HepG2 (cell line): ENCODE results near the gene ABL2. TPM values are rescaled to one million over a fixed set of nuclear protein-coding genes. Genes with fewer than 3 reads are reported as not detected.
A peak's percentile ranks its signal among the peaks of the same experiment; 100 is the strongest.

Experiments used
- CREM ChIP-seq, 2 experiments: sonication (generic) in 1 of 2; formaldehyde crosslinking in 1 of 2; IDR thresholded peaks; 2 replicates each; pipeline versions ENCODE4 v1.4.0 to v1.6.1; 2016 to 2020; ENCODE audit warnings: antibody characterized with exemption in 1 of 2, mild to moderate bottlenecking in 1 of 2, missing genetic modification reagents in 1 of 2
- GLI4 ChIP-seq: sonication (generic); formaldehyde crosslinking; IDR thresholded peaks from 2 replicates; pipeline ENCODE4 v1.5.1; 2020; ENCODE audit warnings: missing genetic modification reagents, mild to moderate bottlenecking, moderate library complexity, borderline replicate concordance
- NFE2 ChIP-seq: sonication (generic); formaldehyde crosslinking; IDR thresholded peaks from 2 replicates; pipeline ENCODE4 v1.4.0; 2020; ENCODE audit warnings: missing genetic modification reagents
- NFKBIZ ChIP-seq: IDR thresholded peaks from 2 replicates; pipeline ENCODE4 v1.6.1; 2018; ENCODE audit warnings: missing genetic modification reagents, missing compliant biosample characterization
- ONECUT2 ChIP-seq: sonication (generic); formaldehyde crosslinking; IDR thresholded peaks from 2 replicates; pipeline ENCODE4 v1.4.0; 2020; ENCODE audit warnings: missing genetic modification reagents
- RFXAP ChIP-seq: sonication (generic); formaldehyde crosslinking; IDR thresholded peaks from 2 replicates; pipeline ENCODE4 v1.4.0; 2020; ENCODE audit warnings: missing genetic modification reagents, borderline replicate concordance
- SAFB2 ChIP-seq: sonication (generic); formaldehyde crosslinking; IDR thresholded peaks from 2 replicates; pipeline ENCODE4 v1.5.1; 2020; ENCODE audit warnings: missing genetic modification reagents, low read depth, mild to moderate bottlenecking, borderline replicate concordance
- TCF7 ChIP-seq: sonication (generic); IDR thresholded peaks from 2 replicates; pipeline ENCODE4 v1.6.1; 2016; ENCODE audit warnings: antibody characterized with exemption, low read depth
- THYN1 ChIP-seq: sonication (generic); formaldehyde crosslinking; IDR thresholded peaks from 2 replicates; pipeline ENCODE4 v1.8.1; 2023; ENCODE audit warnings: low read depth, mild to moderate bottlenecking, moderate library complexity, missing genetic modification reagents, borderline replicate concordance
- XRCC5 ChIP-seq: fragments of 200-400 bp; formaldehyde crosslinking; optimal IDR thresholded peaks from 2 replicates; pipeline ENCODE3; 2017; ENCODE audit warnings: mild to moderate bottlenecking, low read length
- ZFP82 ChIP-seq: sonication (generic); formaldehyde crosslinking; IDR thresholded peaks from 2 replicates; pipeline ENCODE4 v1.5.1; 2020; ENCODE audit warnings: mild to moderate bottlenecking, missing genetic modification reagents, borderline replicate concordance
- ZNF207 ChIP-seq: fragments of 450-650 bp; IDR thresholded peaks from 2 replicates; pipeline ENCODE4 v1.6.1; 2016; ENCODE audit warnings: antibody characterized with exemption, borderline replicate concordance
- ZNF44 ChIP-seq: sonication (generic); formaldehyde crosslinking; IDR thresholded peaks from 2 replicates; pipeline ENCODE4 v1.5.1; 2020; ENCODE audit warnings: mild to moderate bottlenecking, missing genetic modification reagents
- ZNF792 ChIP-seq: IDR thresholded peaks from 2 replicates; pipeline ENCODE4 v1.6.1; 2016
- polyA plus RNA-seq, 8 experiments: library from polyadenylated mRNA; depleted of rRNA in 3 of 8; stranded (reverse) in 7 of 8; unstranded in 1 of 8; fragments of >200 nt; fragmentation: Illumina TruSeq in 4 of 8; extraction: Trizol in 4 of 8; gene quantifications; 2 replicates each; pipeline versions ENCODE4 v1.2.1 to v1.2.3, GENCODE V29; 2011 to 2016; ENCODE audit warnings: low read depth in 4 of 8, missing spikeins in 1 of 8, mixed read lengths in 1 of 8; ENCODE audit not compliant: insufficient read depth in 1 of 8
- total RNA-seq, 5 experiments: library from RNA; depleted of rRNA; stranded (reverse); fragments of >200 nt; fragmentation: Illumina TruSeq; extraction: Trizol; gene quantifications; 2 replicates each; pipeline ENCODE4 v1.2.3, GENCODE V29; 2016; ENCODE audit warnings: low read depth in 1 of 5
- TF ChIP-seq, protein P1 (sequence below): sonication (generic); formaldehyde crosslinking; conservative IDR thresholded peaks from 2 replicates; pipeline ENCODE4 v1.4.0; 2020; ENCODE audit warnings: missing genetic modification reagents
- TF ChIP-seq, protein P2 (sequence below): sonication (generic); formaldehyde crosslinking; conservative IDR thresholded peaks from 2 replicates; pipeline ENCODE4 v1.8.0; 2022; ENCODE audit warnings: low read depth, missing genetic modification reagents
- TF ChIP-seq, protein P3 (sequence below): sonication (generic); formaldehyde crosslinking; IDR thresholded peaks from 2 replicates; pipeline ENCODE4 v1.5.0; 2020; ENCODE audit warnings: missing genetic modification reagents

The ABL2 gene
- total and polyA plus RNA-seq, 2 of the 13 experiments (the other 11 are each of a cell fraction or from before 2014, with no cell fraction given): 5.8 to 6.0 TPM

GRCh38 chr1:179151908-179152682 is 77.4 kb downstream of the ABL2 start (continued):
- TF ChIP-seq THYN1 (CRISPR knock-in tag) (no peak), SAFB2 (CRISPR knock-in tag) (no peak), TCF7 (peak; percentile 64), CREM (IDR thresholded peaks at IDR 0.05) (peak; percentile 85), CREM (CRISPR knock-in tag; IDR thresholded peaks at IDR 0.05) (no peak), ZFP82 (CRISPR knock-in tag) (no peak), XRCC5 (no peak), ZNF44 (CRISPR knock-in tag) (no peak), NFE2 (no peak), RFXAP (no peak), ZNF207 (no peak), NFKBIZ (CRISPR knock-in tag) (no peak; the same call in 1 of the 2 replicates), ZNF792 (peak; percentile 31; the same call in 1 of the 2 replicates), ONECUT2 (peak; percentile 18; the same call in 1 of the 2 replicates), GLI4 (CRISPR knock-in tag) (no peak)
- TF ChIP-seq, protein P1, sequence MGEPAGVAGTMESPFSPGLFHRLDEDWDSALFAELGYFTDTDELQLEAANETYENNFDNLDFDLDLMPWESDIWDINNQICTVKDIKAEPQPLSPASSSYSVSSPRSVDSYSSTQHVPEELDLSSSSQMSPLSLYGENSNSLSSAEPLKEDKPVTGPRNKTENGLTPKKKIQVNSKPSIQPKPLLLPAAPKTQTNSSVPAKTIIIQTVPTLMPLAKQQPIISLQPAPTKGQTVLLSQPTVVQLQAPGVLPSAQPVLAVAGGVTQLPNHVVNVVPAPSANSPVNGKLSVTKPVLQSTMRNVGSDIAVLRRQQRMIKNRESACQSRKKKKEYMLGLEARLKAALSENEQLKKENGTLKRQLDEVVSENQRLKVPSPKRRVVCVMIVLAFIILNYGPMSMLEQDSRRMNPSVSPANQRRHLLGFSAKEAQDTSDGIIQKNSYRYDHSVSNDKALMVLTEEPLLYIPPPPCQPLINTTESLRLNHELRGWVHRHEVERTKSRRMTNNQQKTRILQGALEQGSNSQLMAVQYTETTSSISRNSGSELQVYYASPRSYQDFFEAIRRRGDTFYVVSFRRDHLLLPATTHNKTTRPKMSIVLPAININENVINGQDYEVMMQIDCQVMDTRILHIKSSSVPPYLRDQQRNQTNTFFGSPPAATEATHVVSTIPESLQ (CRISPR knock-in tag): no peak
- TF ChIP-seq, protein P2, sequence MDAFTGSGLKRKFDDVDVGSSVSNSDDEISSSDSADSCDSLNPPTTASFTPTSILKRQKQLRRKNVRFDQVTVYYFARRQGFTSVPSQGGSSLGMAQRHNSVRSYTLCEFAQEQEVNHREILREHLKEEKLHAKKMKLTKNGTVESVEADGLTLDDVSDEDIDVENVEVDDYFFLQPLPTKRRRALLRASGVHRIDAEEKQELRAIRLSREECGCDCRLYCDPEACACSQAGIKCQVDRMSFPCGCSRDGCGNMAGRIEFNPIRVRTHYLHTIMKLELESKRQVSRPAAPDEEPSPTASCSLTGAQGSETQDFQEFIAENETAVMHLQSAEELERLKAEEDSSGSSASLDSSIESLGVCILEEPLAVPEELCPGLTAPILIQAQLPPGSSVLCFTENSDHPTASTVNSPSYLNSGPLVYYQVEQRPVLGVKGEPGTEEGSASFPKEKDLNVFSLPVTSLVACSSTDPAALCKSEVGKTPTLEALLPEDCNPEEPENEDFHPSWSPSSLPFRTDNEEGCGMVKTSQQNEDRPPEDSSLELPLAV (CRISPR knock-in tag): no peak
- TF ChIP-seq, protein P3, sequence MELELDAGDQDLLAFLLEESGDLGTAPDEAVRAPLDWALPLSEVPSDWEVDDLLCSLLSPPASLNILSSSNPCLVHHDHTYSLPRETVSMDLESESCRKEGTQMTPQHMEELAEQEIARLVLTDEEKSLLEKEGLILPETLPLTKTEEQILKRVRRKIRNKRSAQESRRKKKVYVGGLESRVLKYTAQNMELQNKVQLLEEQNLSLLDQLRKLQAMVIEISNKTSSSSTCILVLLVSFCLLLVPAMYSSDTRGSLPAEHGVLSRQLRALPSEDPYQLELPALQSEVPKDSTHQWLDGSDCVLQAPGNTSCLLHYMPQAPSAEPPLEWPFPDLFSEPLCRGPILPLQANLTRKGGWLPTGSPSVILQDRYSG: no peak
